ENCODE data around the gene SLC25A24.
A peak's percentile ranks its signal among the peaks of the same experiment; 100 is the strongest.

SLC25A24 gene

GRCh38 chr1:108119500-108119899, 80.6 kb downstream of the SLC25A24 start:
- Histone ChIP-seq H2BK12ac (ENCODE audit: low read length) (no peak overlapping the region), H2BK120ac (ENCODE audit: insufficient read depth, low read length, poor library complexity) (no peak overlapping the region), H3K27me3 (ENCODE audit: insufficient read depth, low read length) (no peaks in the 10 kb centered on the region), H4K8ac (ENCODE audit: low read depth, low read length) (no peak overlapping the region), H2AK5ac (ENCODE audit: low read length) (no peak overlapping the region), H4K91ac (ENCODE audit: low read depth, low read length) (no peak overlapping the region), H2BK5ac (ENCODE audit: low read depth, low read length, poor library complexity) (no peak overlapping the region), H3K23ac (ENCODE audit: low read length) (no peak overlapping the region), H3K4me3 (ENCODE audit: low read depth, low read length) (no peak overlapping the region), H4K12ac (ENCODE audit: low read depth, low read length) (no peak overlapping the region), H3K79me1 (ENCODE audit: low read length) (no peaks in the 10 kb centered on the region), H3K18ac (ENCODE audit: low read length) (no peak overlapping the region), H2AFZ (ENCODE audit: insufficient read depth, low read length, poor library complexity) (no peak overlapping the region), H3K9me3 (ENCODE audit: insufficient read depth, low read depth, low read length) (no peaks in the 10 kb centered on the region), H3K4me1 (ENCODE audit: control insufficient read depth in 1 of 2, insufficient read depth in 2 of 2, low read length in 2 of 2) (no peaks in the 10 kb centered on the region), H3K14ac (ENCODE audit: low read length) (no peak overlapping the region), H3K9ac (ENCODE audit: low read length) (no peak overlapping the region), H3K4me2 (ENCODE audit: low read length) (no peak overlapping the region), H3K79me2 (ENCODE audit: control insufficient read depth, insufficient read depth, low read length, poor library complexity) (no peaks in the 10 kb centered on the region), H3K36me3 (ENCODE audit: control insufficient read depth in 1 of 2, insufficient read depth in 2 of 2, low read length in 2 of 2) (no peaks in the 10 kb centered on the region), H3K4ac (ENCODE audit: low read depth, low read length) (no peak overlapping the region), H3K27ac (ENCODE audit: low read depth, low read length) (no peak overlapping the region)
- WGBS (ENCODE audit: extremely low coverage, insufficient coverage, insufficient read length): no CpG with 5 or more reads among the region's 5 CpGs
- DNase-seq: no peak

- Histone ChIP-seq H3K4ac (ENCODE audit: low read depth, low read length) (no peak overlapping the region), H3K36me3 (ENCODE audit: control insufficient read depth in 1 of 2, insufficient read depth in 2 of 2, low read length in 2 of 2) (no peaks in the 10 kb centered on the region), H2BK120ac (ENCODE audit: insufficient read depth, low read length, poor library complexity) (no peak overlapping the region), H3K4me1 (ENCODE audit: control insufficient read depth in 1 of 2, insufficient read depth in 2 of 2, low read length in 2 of 2) (no peaks in the 10 kb centered on the region), H3K14ac (ENCODE audit: low read length) (no peak overlapping the region), H3K23ac (ENCODE audit: low read length) (no peak overlapping the region), H2AK5ac (ENCODE audit: low read length) (no peak overlapping the region), H3K4me3 (ENCODE audit: low read depth, low read length) (no peak overlapping the region), H3K9ac (ENCODE audit: low read length) (no peak overlapping the region), H3K27ac (ENCODE audit: low read depth, low read length) (no peak overlapping the region), H2AFZ (ENCODE audit: insufficient read depth, low read length, poor library complexity) (no peak overlapping the region), H4K12ac (ENCODE audit: low read depth, low read length) (no peak overlapping the region), H3K9me3 (ENCODE audit: insufficient read depth, low read depth, low read length) (no peaks in the 10 kb centered on the region), H3K79me1 (ENCODE audit: low read length) (no peaks in the 10 kb centered on the region), H3K27me3 (ENCODE audit: insufficient read depth, low read length) (no peaks in the 10 kb centered on the region), H4K91ac (ENCODE audit: low read depth, low read length) (no peak overlapping the region), H3K79me2 (ENCODE audit: control insufficient read depth, insufficient read depth, low read length, poor library complexity) (no peaks in the 10 kb centered on the region), H2BK12ac (ENCODE audit: low read length) (no peak overlapping the region), H3K4me2 (ENCODE audit: low read length) (no peak overlapping the region), H4K8ac (ENCODE audit: low read depth, low read length) (no peak overlapping the region), H2BK5ac (ENCODE audit: low read depth, low read length, poor library complexity) (no peak overlapping the region), H3K18ac (ENCODE audit: low read length) (no peak overlapping the region)
- DNase-seq: peak; percentile 27 to 73
- WGBS (ENCODE audit: extremely low coverage, insufficient coverage, insufficient read length): no CpG with 5 or more reads among the region's 5 CpGs
Measured at GRCh38 chr1:108117945-108118902, 81.9 kb downstream of the SLC25A24 start.

GRCh38 chr1:108117237-108117636, 82.9 kb downstream of the SLC25A24 start:
- no peak overlapping the region for H2BK120ac ChIP-seq (ENCODE audit: insufficient read depth, low read length, poor library complexity)

DNA sequence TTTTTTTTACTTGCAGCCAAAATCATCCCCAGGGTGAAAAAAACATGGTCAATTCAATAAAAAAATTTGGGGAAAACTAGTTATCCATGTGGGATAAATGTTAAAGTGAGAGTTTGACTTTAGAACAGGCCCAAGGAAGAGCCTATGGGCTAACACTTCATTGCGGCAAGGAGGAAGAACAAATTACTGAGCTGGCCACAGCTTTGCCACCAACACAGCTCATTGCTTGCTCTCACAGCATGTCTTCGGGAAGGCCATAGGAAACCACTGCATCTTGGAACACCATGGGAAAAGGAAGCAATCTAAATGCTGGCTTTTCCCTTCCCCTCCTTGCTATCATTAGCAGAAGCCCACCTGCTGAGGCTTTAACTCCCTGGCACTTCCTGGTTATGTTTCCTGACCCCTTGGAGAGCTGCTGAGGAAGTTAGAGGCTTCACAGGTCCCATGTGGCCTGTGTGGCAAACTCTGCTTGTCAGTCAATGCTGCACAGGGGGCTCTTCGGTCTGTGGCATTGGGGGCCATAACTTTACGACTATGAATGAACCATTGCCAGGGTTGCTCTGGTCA, 86.0 kb downstream of the SLC25A24 start:
- Histone ChIP-seq H3K14ac (ENCODE audit: low read length) (no peak overlapping the region), H3K27ac (ENCODE audit: low read depth, low read length) (no peak overlapping the region), H3K4me3 (ENCODE audit: low read depth, low read length) (no peak overlapping the region), H2BK120ac (ENCODE audit: insufficient read depth, low read length, poor library complexity) (no peak overlapping the region), H2BK12ac (ENCODE audit: low read length) (no peak overlapping the region), H3K79me1 (ENCODE audit: low read length) (no peaks in the 10 kb centered on the region), H3K9ac (ENCODE audit: low read length) (no peak overlapping the region), H3K4ac (ENCODE audit: low read depth, low read length) (no peak overlapping the region), H3K4me1 (ENCODE audit: control insufficient read depth in 1 of 2, insufficient read depth in 2 of 2, low read length in 2 of 2) (no peaks in the 10 kb centered on the region), H2AFZ (ENCODE audit: insufficient read depth, low read length, poor library complexity) (no peak overlapping the region), H3K27me3 (ENCODE audit: insufficient read depth, low read length) (no peaks in the 10 kb centered on the region), H3K4me2 (ENCODE audit: low read length) (no peak overlapping the region), H3K18ac (ENCODE audit: low read length) (no peak overlapping the region), H3K9me3 (ENCODE audit: insufficient read depth, low read depth, low read length) (no peaks in the 10 kb centered on the region), H4K8ac (ENCODE audit: low read depth, low read length) (no peak overlapping the region), H4K12ac (ENCODE audit: low read depth, low read length) (no peak overlapping the region), H3K23ac (ENCODE audit: low read length) (no peak overlapping the region), H3K36me3 (ENCODE audit: control insufficient read depth in 1 of 2, insufficient read depth in 2 of 2, low read length in 2 of 2) (no peaks in the 10 kb centered on the region), H2AK5ac (ENCODE audit: low read length) (no peak overlapping the region), H2BK5ac (ENCODE audit: low read depth, low read length, poor library complexity) (no peak overlapping the region), H3K79me2 (ENCODE audit: control insufficient read depth, insufficient read depth, low read length, poor library complexity) (no peaks in the 10 kb centered on the region), H4K91ac (ENCODE audit: low read depth, low read length) (no peak overlapping the region)
- WGBS (ENCODE audit: extremely low coverage, insufficient coverage, insufficient read length): no CpG with 5 or more reads among the region's 4 CpGs
- DNase-seq: no peak

More at GRCh38 chr1:108117237-108117636, 82.9 kb downstream of the SLC25A24 start:
- no peaks in the 10 kb centered on the region for H3K9me3 ChIP-seq (ENCODE audit: insufficient read depth, low read depth, low read length)
- no peaks in the 10 kb centered on the region for H3K4me1 ChIP-seq (ENCODE audit: control insufficient read depth in 1 of 2, insufficient read depth in 2 of 2, low read length in 2 of 2)
- H2AFZ ChIP-seq (ENCODE audit: insufficient read depth, low read length, poor library complexity): no peak overlapping the region
- DNase-seq: no peak
- H3K14ac ChIP-seq (ENCODE audit: low read length): no peak overlapping the region
- H3K79me1 ChIP-seq (ENCODE audit: low read length): no peaks in the 10 kb centered on the region
- H2AK5ac ChIP-seq (ENCODE audit: low read length): no peak overlapping the region
- H4K91ac ChIP-seq (ENCODE audit: low read depth, low read length): no peak overlapping the region
- H4K12ac ChIP-seq (ENCODE audit: low read depth, low read length): no peak overlapping the region
- H3K27ac ChIP-seq (ENCODE audit: low read depth, low read length): no peak overlapping the region
- no peak overlapping the region for H3K4me3 ChIP-seq (ENCODE audit: low read depth, low read length)
- no peak overlapping the region for H3K9ac ChIP-seq (ENCODE audit: low read length)
- no peaks in the 10 kb centered on the region for H3K36me3 ChIP-seq (ENCODE audit: control insufficient read depth in 1 of 2, insufficient read depth in 2 of 2, low read length in 2 of 2)
- no peaks in the 10 kb centered on the region for H3K79me2 ChIP-seq (ENCODE audit: control insufficient read depth, insufficient read depth, low read length, poor library complexity)
- no peak overlapping the region for H3K4me2 ChIP-seq (ENCODE audit: low read length)
- H3K18ac ChIP-seq (ENCODE audit: low read length): no peak overlapping the region
- H3K4ac ChIP-seq (ENCODE audit: low read depth, low read length): no peak overlapping the region
- no peak overlapping the region for H2BK12ac ChIP-seq (ENCODE audit: low read length)
- H3K27me3 ChIP-seq (ENCODE audit: insufficient read depth, low read length): no peaks in the 10 kb centered on the region
- H4K8ac ChIP-seq (ENCODE audit: low read depth, low read length): no peak overlapping the region
- H2BK5ac ChIP-seq (ENCODE audit: low read depth, low read length, poor library complexity): no peak overlapping the region
- WGBS (ENCODE audit: extremely low coverage, insufficient coverage, insufficient read length): no CpG with 5 or more reads among the region's 1 CpG
- H3K23ac ChIP-seq (ENCODE audit: low read length): no peak overlapping the region

Data from trophoblast cell (in vitro differentiated cells and primary cell).